Endothelial cell of umbilical vein (primary cell): ENCODE data around the gene SYNGAP1. TPM values are rescaled to one million over a fixed set of nuclear protein-coding genes. Genes with fewer than 3 reads are reported as not detected.
A peak's percentile ranks its signal among the peaks of the same experiment; 100 is the strongest.

ENCODE experiments used
- BruUV-seq: library from RNA; stranded (reverse); fragments of 400-500 nt; replicated peaks from 2 replicates; lab custom pipeline; 2021; lab: Mats Ljungman, UMichigan
- CTCF ChIA-PET: fragments of 300-600, 350-600 bp; sonication (Branson Sonifier 250); formaldehyde crosslinking; loops from one replicate; lab custom pipeline; 2021; ENCODE audit warnings: antibody characterized with exemption, inconsistent platforms; lab: Charles Lee
- POLR2A ChIA-PET: fragments of 300-600, 350-600 bp; sonication (Branson Sonifier 250); formaldehyde crosslinking; loops from one replicate; lab custom pipeline; 2021; ENCODE audit warnings: antibody characterized with exemption, inconsistent platforms; lab: Charles Lee
- DNase-seq: peaks from one replicate; pipeline ENCODE4 v3.0.0-alpha.2; 2011; ENCODE audit warnings: low read depth, low spot score
- FAIRE-seq: peaks from 2 replicates; lab custom pipeline; 2011; peaks lifted over from hg19 to GRCh38; lab: Jason Lieb, UNC
- H2AFZ ChIP-seq: 2 replicates; pipeline ENCODE4 v1.6.0; 2012; ENCODE audit warnings: low read depth, low read length, control low read depth, inconsistent platforms
- H3K27ac ChIP-seq: 2 replicates; pipeline ENCODE4 v1.5.1; 2011; ENCODE audit warnings: low read depth, mild to moderate bottlenecking, control low read depth, low read length, moderate library complexity; ENCODE audit not compliant: insufficient read depth
- H3K27me3 ChIP-seq, 2 experiments: 2 replicates each; pipeline versions ENCODE4 v1.6.0 to v1.6.1; 2011; ENCODE audit warnings: low read length in 2 of 2, mixed read lengths in 1 of 2; ENCODE audit not compliant: control insufficient read depth in 2 of 2, insufficient read depth in 2 of 2
- H3K36me3 ChIP-seq, 2 experiments: 2 replicates in 1 of 2; 3 replicates in 1 of 2; pipeline ENCODE4 v1.5.1; 2011; ENCODE audit warnings: low read length in 2 of 2, mild to moderate bottlenecking in 1 of 2, moderate library complexity in 1 of 2; ENCODE audit not compliant: control insufficient read depth in 2 of 2, insufficient read depth in 2 of 2; ENCODE audit errors: extremely low read depth in 1 of 2
- H3K4me1 ChIP-seq: 3 replicates; pipeline ENCODE4 v1.5.1; 2011; ENCODE audit warnings: mild to moderate bottlenecking, low read length; ENCODE audit not compliant: control insufficient read depth, insufficient read depth; ENCODE audit errors: extremely low read depth
- H3K4me2 ChIP-seq: 2 replicates; pipeline ENCODE4 v1.6.1; 2011; ENCODE audit warnings: low read length, control low read depth, mixed read lengths; ENCODE audit not compliant: insufficient read depth
- H3K4me3 ChIP-seq, 3 experiments: fragments of 200-600 bp in 1 of 3; sonication (generic), shearing (Covaris generic) in 1 of 3; replicated peaks in 1 of 3; 2 replicates each; pipeline ENCODE4 v1.5.1; 2011 to 2016; ENCODE audit warnings: control low read depth in 3 of 3, low read length in 3 of 3, mild to moderate bottlenecking in 2 of 3, inconsistent platforms in 1 of 3, low read depth in 1 of 3, moderate library complexity in 1 of 3; ENCODE audit not compliant: insufficient read depth in 1 of 3
- H3K79me2 ChIP-seq: 2 replicates; pipeline ENCODE4 v1.6.0; 2012; ENCODE audit warnings: low read length, inconsistent platforms; ENCODE audit not compliant: control insufficient read depth, insufficient read depth
- H3K9ac ChIP-seq: replicated peaks from 2 replicates; pipeline ENCODE3; 2011; ENCODE audit warnings: low read length, control low read depth; ENCODE audit not compliant: insufficient read depth; ENCODE audit errors: extremely low read depth
- H3K9me1 ChIP-seq: replicated peaks from 3 replicates; pipeline ENCODE4 v1.6.0; 2011; ENCODE audit warnings: mild to moderate bottlenecking, low read length; ENCODE audit not compliant: control insufficient read depth, insufficient read depth; ENCODE audit errors: extremely low read depth
- H3K9me3 ChIP-seq: replicated peaks from 2 replicates; pipeline ENCODE4 v1.5.1; 2012; ENCODE audit warnings: low read length, inconsistent platforms; ENCODE audit not compliant: control insufficient read depth, insufficient read depth
- H4K20me1 ChIP-seq: replicated peaks from 2 replicates; pipeline ENCODE3; 2011; ENCODE audit warnings: mild to moderate bottlenecking, low read length; ENCODE audit not compliant: control insufficient read depth, insufficient read depth; ENCODE audit errors: extremely low read depth
- CTCF ChIP-seq, 2 donors: IDR thresholded peaks; 1 replicate in 1 of 2; 2 replicates in 1 of 2; pipeline ENCODE4 v1.5.1; 2011; ENCODE audit warnings: low read length in 2 of 2, mild to moderate bottlenecking in 2 of 2, moderate library complexity in 2 of 2, control low read depth in 1 of 2, inconsistent platforms in 1 of 2, low read depth in 1 of 2; ENCODE audit not compliant: insufficient read depth in 1 of 2; ENCODE audit errors: extremely low read depth in 1 of 2
- EZH2 ChIP-seq: IDR thresholded peaks from 2 replicates; pipeline ENCODE4 v1.6.1; 2012; ENCODE audit warnings: borderline replicate concordance, low read depth, mild to moderate bottlenecking, moderate library complexity, low read length, inconsistent platforms; ENCODE audit not compliant: severe bottlenecking
- FOS ChIP-seq: IDR thresholded peaks from 2 replicates; pipeline ENCODE4 v1.6.1; 2011; ENCODE audit warnings: mild to moderate bottlenecking, low read length, moderate library complexity, borderline replicate concordance; ENCODE audit not compliant: insufficient read depth
- GATA2 ChIP-seq: IDR thresholded peaks from 2 replicates; pipeline ENCODE4 v1.7.0; 2011; ENCODE audit warnings: low read depth, mild to moderate bottlenecking, moderate library complexity, mixed read lengths, low read length; ENCODE audit not compliant: insufficient read length, insufficient read depth
- JUN ChIP-seq: IDR thresholded peaks from 2 replicates; pipeline ENCODE4 v1.6.1; 2011; ENCODE audit warnings: borderline replicate concordance, low read depth; ENCODE audit not compliant: insufficient read length, insufficient read depth
- MAX ChIP-seq: IDR thresholded peaks from 2 replicates; pipeline ENCODE4 v1.6.1; 2011; ENCODE audit not compliant: insufficient read depth, insufficient read length
- MYC ChIP-seq: IDR thresholded peaks from one replicate; pipeline ENCODE4 v1.6.1; 2011; ENCODE audit warnings: mild to moderate bottlenecking, low read depth, low read length
- POLR2A ChIP-seq: IDR thresholded peaks from 2 replicates; pipeline ENCODE4 v1.6.1; 2012; ENCODE audit warnings: low read depth, mild to moderate bottlenecking, control low read depth, low read length
- POLR2AphosphoS5 ChIP-seq: IDR thresholded peaks from 2 replicates; pipeline ENCODE4 v1.6.1; 2012; ENCODE audit warnings: low read depth, mild to moderate bottlenecking, control low read depth, low read length, moderate library complexity; ENCODE audit not compliant: insufficient read depth
- dilution Hi-C: fragments of 300-500 bp; cut with MboI; formaldehyde crosslinking; loops from one replicate; pipeline ENCODE4 v1.15.0; 2019; ENCODE audit warnings: low sequenced_read_pairs; ENCODE audit not compliant: extremely low pct_ligation_motif_present
- intact Hi-C: fragments of 100-400 bp; cut with micrococcal nuclease; formaldehyde crosslinking; loops from one replicate; pipeline ENCODE4 v1.10.0; 2022
- polyA plus RNA-seq, 4 experiments: library from polyadenylated mRNA; depleted of rRNA in 3 of 4; stranded (reverse) in 3 of 4; unstranded in 1 of 4; fragments of >200 nt; gene quantifications; 2 replicates each; pipeline versions ENCODE4 v1.2.1 to v1.2.3, GENCODE V29; 2011 to 2012; ENCODE audit warnings: missing spikeins in 1 of 4
- total RNA-seq: library from RNA; stranded (reverse); gene quantifications from 2 replicates; pipeline ENCODE4 v1.2.3, GENCODE V29; 2021

Gene SYNGAP1
- total and polyA plus RNA-seq, 2 donors (not counting 3 experiments of a cell fraction or from before 2014, with no cell fraction given), result 7.3 to 15.1 TPM

GRCh38 chr6:33467091-33467490 lies 47.2 kb downstream of the SYNGAP1 start:
- Histone ChIP-seq H3K36me3 (no peaks in the 10 kb centered on the region), H3K27ac (no peak overlapping the region), H3K27me3 (peaks cover 0 to 4% of the 10 kb centered on the region in 2 experiments), H3K4me1 (no peaks in the 10 kb centered on the region), H4K20me1 (no peaks in the 10 kb centered on the region), H3K9me1 (no peaks in the 10 kb centered on the region), H3K4me2 (no peak overlapping the region), H3K79me2 (no peaks in the 10 kb centered on the region), H2AFZ (no peak overlapping the region), H3K9me3 (no peaks in the 10 kb centered on the region), H3K9ac (no peak overlapping the region), H3K4me3 (no peak overlapping the region)
- ChIA-PET CTCF (no interaction called here), POLR2A (no interaction called here)
- no peak for TF ChIP-seq GATA2
- TF ChIP-seq MAX, result no peak
- no peak for TF ChIP-seq FOS
- DNase-seq, result no peak
- dilution Hi-C loops (no loop called here), intact Hi-C loops (no loop called here)
- FAIRE-seq, result no peak
- no TSS peak for BruUV-seq

GRCh38 chr6:33469661-33470060 lies 49.8 kb downstream of the SYNGAP1 start:
- Histone ChIP-seq H3K79me2 (no peaks in the 10 kb centered on the region), H3K36me3 (no peaks in the 10 kb centered on the region), H3K4me3 (no peak overlapping the region), H3K9me1 (no peaks in the 10 kb centered on the region), H2AFZ (no peak overlapping the region), H3K27me3 (no peaks in the 10 kb centered on the region), H3K9ac (no peak overlapping the region), H3K4me2 (no peak overlapping the region), H3K27ac (no peak overlapping the region), H4K20me1 (no peaks in the 10 kb centered on the region), H3K4me1 (no peaks in the 10 kb centered on the region), H3K9me3 (no peaks in the 10 kb centered on the region)
- dilution Hi-C loops (no loop called here), intact Hi-C loops (no loop called here)
- DNase-seq (no peak), FAIRE-seq (peak; percentile 31)
- no peak for TF ChIP-seq FOS
- no peak for TF ChIP-seq MAX
- TF ChIP-seq GATA2, result no peak
- no peak for TF ChIP-seq POLR2A
- TF ChIP-seq MYC, result no peak
- no peak for TF ChIP-seq CTCF (IDR thresholded peaks at IDR 0.05; ENCODE audit: extremely low read depth in 1 of 2, insufficient read depth in 1 of 2, low read depth in 1 of 2, low read length in 2 of 2)
- no peak for TF ChIP-seq POLR2AphosphoS5
- no peak for TF ChIP-seq JUN
- no peak for TF ChIP-seq EZH2
- BruUV-seq, result no TSS peak
- ChIA-PET CTCF (no interaction called here), POLR2A (no interaction called here)
